HepG2 (cell line): ENCODE measurements around the gene DIPK1A. TPM values are rescaled to one million over a fixed set of nuclear protein-coding genes. Genes with fewer than 3 reads are reported as not detected.

Experiments
- BATF2 ChIP-seq: sonication (generic); formaldehyde crosslinking; IDR thresholded peaks from 2 replicates; pipeline ENCODE4 v1.8.0; 2022; ENCODE audit warnings: mild to moderate bottlenecking, missing genetic modification reagents, moderate library complexity
- DNMT3B ChIP-seq: conservative IDR thresholded peaks from 2 replicates; pipeline ENCODE4 v1.6.1; 2016; ENCODE audit warnings: missing biosample characterization, control low read depth
- FOXP1 ChIP-seq, 2 experiments: fragments of 450-650 bp in 1 of 2; IDR thresholded peaks; 2 replicates each; pipeline ENCODE4 v1.6.1; 2017 to 2018; ENCODE audit warnings: antibody characterized with exemption in 1 of 2
- HMGXB4 ChIP-seq, 2 experiments: sonication (generic) in 1 of 2; formaldehyde crosslinking in 1 of 2; IDR thresholded peaks; 2 replicates each; pipeline versions ENCODE4 v1.4.0 to v1.6.1; 2018 to 2020; ENCODE audit warnings: missing genetic modification reagents in 2 of 2, borderline replicate concordance in 1 of 2, low read depth in 1 of 2, mild to moderate bottlenecking in 1 of 2, missing biosample characterization in 1 of 2
- LRRFIP1 ChIP-seq: sonication (generic); formaldehyde crosslinking; conservative IDR thresholded peaks from 2 replicates; pipeline ENCODE4 v1.4.0; 2020; ENCODE audit warnings: missing genetic modification reagents
- MEIS1 ChIP-seq: sonication (generic); formaldehyde crosslinking; IDR thresholded peaks from 2 replicates; pipeline ENCODE4 v1.9.0; 2021; ENCODE audit warnings: mild to moderate bottlenecking, missing genetic modification reagents, moderate library complexity, borderline replicate concordance
- NCOA2 ChIP-seq: sonication (generic); formaldehyde crosslinking; IDR thresholded peaks from 2 replicates; pipeline ENCODE4 v1.8.0; 2022; ENCODE audit warnings: inconsistent platforms
- PITX1 ChIP-seq: sonication (generic); formaldehyde crosslinking; IDR thresholded peaks from 2 replicates; pipeline ENCODE4 v1.5.1; 2020; ENCODE audit warnings: mild to moderate bottlenecking, missing genetic modification reagents
- SALL1 ChIP-seq: sonication (generic); formaldehyde crosslinking; IDR thresholded peaks from 2 replicates; pipeline ENCODE4 v1.8.0; 2022; ENCODE audit warnings: mild to moderate bottlenecking, missing genetic modification reagents
- SNAI1 ChIP-seq: sonication (generic); formaldehyde crosslinking; IDR thresholded peaks from 2 replicates; pipeline ENCODE4 v1.5.0; 2020; ENCODE audit warnings: mild to moderate bottlenecking, missing genetic modification reagents, borderline replicate concordance
- TAF15 ChIP-seq: fragments of 200-400 bp; formaldehyde crosslinking; IDR thresholded peaks from one replicate; pipeline ENCODE4 v1.6.1; 2018; ENCODE audit warnings: mild to moderate bottlenecking, low read depth, low read length; ENCODE audit not compliant: poor library complexity, severe bottlenecking
- TCF7L2 ChIP-seq: IDR thresholded peaks from 2 replicates; pipeline ENCODE4 v1.6.1; 2011; ENCODE audit warnings: mild to moderate bottlenecking, low read depth, low read length, moderate library complexity
- TERF1 ChIP-seq: sonication (generic); formaldehyde crosslinking; IDR thresholded peaks from 2 replicates; pipeline ENCODE4 v1.8.0; 2022; ENCODE audit warnings: mild to moderate bottlenecking, missing genetic modification reagents, moderate library complexity
- ZMYM4 ChIP-seq: sonication (generic); formaldehyde crosslinking; IDR thresholded peaks from 2 replicates; pipeline ENCODE4 v1.8.1; 2023; ENCODE audit warnings: mild to moderate bottlenecking, missing genetic modification reagents
- ZNF207 ChIP-seq: fragments of 450-650 bp; IDR thresholded peaks from 2 replicates; pipeline ENCODE4 v1.6.1; 2016; ENCODE audit warnings: antibody characterized with exemption, borderline replicate concordance
- ZNF703 ChIP-seq: sonication (generic); formaldehyde crosslinking; IDR thresholded peaks from 2 replicates; pipeline ENCODE4 v1.5.1; 2020; ENCODE audit warnings: missing genetic modification reagents, mild to moderate bottlenecking, moderate library complexity, borderline replicate concordance
- ZNF724P ChIP-seq: sonication (generic); formaldehyde crosslinking; IDR thresholded peaks from 2 replicates; pipeline ENCODE4 v1.8.0; 2022; ENCODE audit warnings: missing genetic modification reagents, borderline replicate concordance
- polyA plus RNA-seq, 8 experiments: library from polyadenylated mRNA; depleted of rRNA in 3 of 8; stranded (reverse) in 7 of 8; unstranded in 1 of 8; fragments of >200 nt; fragmentation: Illumina TruSeq in 4 of 8; extraction: Trizol in 4 of 8; gene quantifications; 2 replicates each; pipeline versions ENCODE4 v1.2.1 to v1.2.3, GENCODE V29; 2011 to 2016; ENCODE audit warnings: low read depth in 4 of 8, missing spikeins in 1 of 8, mixed read lengths in 1 of 8; ENCODE audit not compliant: insufficient read depth in 1 of 8
- total RNA-seq, 5 experiments: library from RNA; depleted of rRNA; stranded (reverse); fragments of >200 nt; fragmentation: Illumina TruSeq; extraction: Trizol; gene quantifications; 2 replicates each; pipeline ENCODE4 v1.2.3, GENCODE V29; 2016; ENCODE audit warnings: low read depth in 1 of 5
- TF ChIP-seq, protein P1 (sequence below): sonication (generic); formaldehyde crosslinking; IDR thresholded peaks from 2 replicates; pipeline ENCODE4 v1.5.1; 2020; ENCODE audit warnings: mild to moderate bottlenecking, moderate library complexity, missing genetic modification reagents
- TF ChIP-seq, protein P2 (sequence below): sonication (generic); formaldehyde crosslinking; IDR thresholded peaks from 2 replicates; pipeline ENCODE4 v1.5.1; 2020; ENCODE audit warnings: missing genetic modification reagents, mild to moderate bottlenecking, borderline replicate concordance

Gene DIPK1A
- total and polyA plus RNA-seq, 2 of the 13 experiments (the other 11 are each of a cell fraction or from before 2014, with no cell fraction given), result 8.4 TPM

- TF ChIP-seq TAF15, result no peak
- TF ChIP-seq, protein P1, sequence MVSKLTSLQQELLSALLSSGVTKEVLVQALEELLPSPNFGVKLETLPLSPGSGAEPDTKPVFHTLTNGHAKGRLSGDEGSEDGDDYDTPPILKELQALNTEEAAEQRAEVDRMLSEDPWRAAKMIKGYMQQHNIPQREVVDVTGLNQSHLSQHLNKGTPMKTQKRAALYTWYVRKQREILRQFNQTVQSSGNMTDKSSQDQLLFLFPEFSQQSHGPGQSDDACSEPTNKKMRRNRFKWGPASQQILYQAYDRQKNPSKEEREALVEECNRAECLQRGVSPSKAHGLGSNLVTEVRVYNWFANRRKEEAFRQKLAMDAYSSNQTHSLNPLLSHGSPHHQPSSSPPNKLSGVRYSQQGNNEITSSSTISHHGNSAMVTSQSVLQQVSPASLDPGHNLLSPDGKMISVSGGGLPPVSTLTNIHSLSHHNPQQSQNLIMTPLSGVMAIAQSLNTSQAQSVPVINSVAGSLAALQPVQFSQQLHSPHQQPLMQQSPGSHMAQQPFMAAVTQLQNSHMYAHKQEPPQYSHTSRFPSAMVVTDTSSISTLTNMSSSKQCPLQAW, result no peak; the same call in 1 of the 2 replicates
- TF ChIP-seq DNMT3B (CRISPR knock-in tag), result no peak
- TF ChIP-seq ZNF207, result no peak
- no peak for TF ChIP-seq TERF1 (CRISPR knock-in tag)
- TF ChIP-seq ZNF724P, result 0 out of 2 replicates have a peak, but pooled peaks have one; percentile 5
- no peak for TF ChIP-seq ZNF703 (CRISPR knock-in tag)
- no peak for TF ChIP-seq NCOA2
- TF ChIP-seq LRRFIP1 (CRISPR knock-in tag), result no peak
- TF ChIP-seq MEIS1 (CRISPR knock-in tag), result 0 out of 2 replicates have a peak, but pooled peaks have one; percentile 10
- peak; percentile 65; the same call in 1 of the 2 replicates for TF ChIP-seq BATF2
- no peak for TF ChIP-seq SNAI1 (CRISPR knock-in tag)
- no peak for TF ChIP-seq PITX1 (CRISPR knock-in tag)
- peak in 1 of 2 experiments; percentile 36; a peak in 1 of 4 replicates for TF ChIP-seq HMGXB4 (CRISPR knock-in tag; IDR thresholded peaks at IDR 0.05; ENCODE audit: borderline replicate concordance in 1 of 2, low read depth in 1 of 2)
- no peak for TF ChIP-seq TCF7L2
- no peak for TF ChIP-seq ZMYM4
- TF ChIP-seq FOXP1 (IDR thresholded peaks at IDR 0.05), result no peak
- TF ChIP-seq FOXP1 (CRISPR knock-in tag; IDR thresholded peaks at IDR 0.05), result no peak
- peak; percentile 58; the same call in 1 of the 2 replicates for TF ChIP-seq SALL1 (CRISPR knock-in tag)
- TF ChIP-seq, protein P2, sequence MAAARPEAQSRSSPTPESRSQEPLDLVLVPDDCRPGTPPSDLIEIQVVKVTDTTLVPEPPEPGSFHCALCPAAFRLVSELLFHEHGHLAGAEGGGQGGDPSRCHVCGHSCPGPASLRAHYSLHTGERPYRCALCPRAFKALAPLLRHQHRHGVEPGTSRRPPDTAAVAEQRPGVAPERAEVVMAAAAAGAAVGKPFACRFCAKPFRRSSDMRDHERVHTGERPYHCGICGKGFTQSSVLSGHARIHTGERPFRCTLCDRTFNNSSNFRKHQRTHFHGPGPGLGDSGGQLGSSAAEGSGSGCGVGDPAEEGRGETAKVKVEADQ (CRISPR knock-in tag), result no peak
These were observed 862 bp upstream of the DIPK1A start (continued) for GRCh38 chr1:92961896-92962752.
